Liver (tissue), 9 donors: ENCODE results near the gene NBAS. TPM values are rescaled to one million over a fixed set of nuclear protein-coding genes. Genes with fewer than 3 reads are reported as not detected.

Experiments
- DNase-seq: peaks from one replicate; pipeline ENCODE4 v3.0.0-alpha.2; 2017; ENCODE audit warnings: low spot score
- H3K27ac ChIP-seq, 2 donors: one replicate each; pipeline ENCODE4 v1.7.0; 2013; ENCODE audit warnings: inconsistent platforms in 2 of 2, low read length in 2 of 2, control low read depth in 1 of 2, low read depth in 1 of 2, mild to moderate bottlenecking in 1 of 2
- H3K27me3 ChIP-seq, 4 donors: one replicate each; pipeline versions ENCODE4 v1.6.1 to v1.7.0; 2013; ENCODE audit warnings: low read length in 3 of 4, inconsistent platforms in 1 of 4, mild to moderate bottlenecking in 1 of 4, moderate library complexity in 1 of 4; ENCODE audit not compliant: control insufficient read depth in 4 of 4, insufficient read depth in 4 of 4
- H3K36me3 ChIP-seq, 4 donors: one replicate each; pipeline versions ENCODE4 v1.6.1 to v1.7.0; 2013; ENCODE audit warnings: low read length in 3 of 4, mild to moderate bottlenecking in 3 of 4, low read depth in 1 of 4, moderate library complexity in 1 of 4; ENCODE audit not compliant: control insufficient read depth in 4 of 4, insufficient read depth in 3 of 4
- H3K4me1 ChIP-seq, 4 donors: one replicate each; pipeline versions ENCODE4 v1.6.1 to v1.7.0; 2013; ENCODE audit warnings: low read length in 3 of 4, mild to moderate bottlenecking in 3 of 4, moderate library complexity in 1 of 4; ENCODE audit not compliant: control insufficient read depth in 4 of 4, insufficient read depth in 4 of 4
- H3K4me3 ChIP-seq, 3 donors: one replicate each; pipeline versions ENCODE4 v1.6.1 to v1.7.0; 2013; ENCODE audit warnings: low read length in 3 of 3, control low read depth in 1 of 3, low read depth in 1 of 3, mild to moderate bottlenecking in 1 of 3
- H3K9ac ChIP-seq, 2 donors: one replicate each; pipeline ENCODE4 v1.7.0; 2013; ENCODE audit warnings: low read length in 2 of 2, mild to moderate bottlenecking in 2 of 2, moderate library complexity in 2 of 2, control low read depth in 1 of 2, low read depth in 1 of 2
- H3K9me3 ChIP-seq, 4 donors: one replicate each; pipeline versions ENCODE4 v1.6.1 to v1.7.0; 2013; ENCODE audit warnings: low read length in 3 of 4; ENCODE audit not compliant: control insufficient read depth in 4 of 4
- FOXA1 ChIP-seq: IDR thresholded peaks from 2 replicates; pipeline ENCODE4 v1.6.1; 2016; ENCODE audit warnings: antibody characterized with exemption
- FOXA2 ChIP-seq: IDR thresholded peaks from 2 replicates; pipeline ENCODE4 v1.6.1; 2016; ENCODE audit warnings: antibody characterized with exemption
- GABPA ChIP-seq, 2 donors: IDR thresholded peaks in 1 of 2; conservative IDR thresholded peaks in 1 of 2; 2 replicates each; pipeline ENCODE4 v1.6.1; 2016; ENCODE audit warnings: antibody characterized with exemption in 2 of 2, mild to moderate bottlenecking in 1 of 2, moderate library complexity in 1 of 2
- HNF4A ChIP-seq, 2 donors: conservative IDR thresholded peaks; 2 replicates each; pipeline ENCODE4 v1.6.1; 2016; ENCODE audit warnings: antibody characterized with exemption in 2 of 2, mild to moderate bottlenecking in 2 of 2
- HNF4G ChIP-seq: IDR thresholded peaks from 2 replicates; pipeline ENCODE4 v1.6.1; 2016; ENCODE audit warnings: antibody characterized with exemption
- JUND ChIP-seq, 2 donors: IDR thresholded peaks; 2 replicates each; pipeline ENCODE4 v1.6.1; 2016; ENCODE audit warnings: antibody characterized with exemption in 2 of 2
- NR2F2 ChIP-seq: IDR thresholded peaks from 2 replicates; pipeline ENCODE4 v1.6.1; 2016; ENCODE audit warnings: antibody characterized with exemption
- RAD21 ChIP-seq, 2 donors: IDR thresholded peaks; 2 replicates each; pipeline ENCODE4 v1.6.1; 2016; ENCODE audit warnings: antibody characterized with exemption in 2 of 2, mild to moderate bottlenecking in 2 of 2
- RXRA ChIP-seq, 2 donors: IDR thresholded peaks; 2 replicates each; pipeline ENCODE4 v1.6.1; 2017 to 2018; ENCODE audit warnings: antibody characterized with exemption in 2 of 2, mild to moderate bottlenecking in 1 of 2
- SP1 ChIP-seq: IDR thresholded peaks from 2 replicates; pipeline ENCODE4 v1.6.1; 2018; ENCODE audit warnings: antibody characterized with exemption, mild to moderate bottlenecking
- TAF1 ChIP-seq: conservative IDR thresholded peaks from 2 replicates; pipeline ENCODE4 v1.6.1; 2016; ENCODE audit warnings: antibody characterized with exemption, mild to moderate bottlenecking
- YY1 ChIP-seq: IDR thresholded peaks from 2 replicates; pipeline ENCODE4 v1.6.1; 2016; ENCODE audit warnings: antibody characterized with exemption, mild to moderate bottlenecking
- WGBS: extraction: QIAGEN DNeasy Blood & Tissue Kit; methylation state at CpG from one replicate; pipeline ENCODE4 v1.1.7; 2013; 5-methylcytosine and 5-hydroxymethylcytosine counted together
- polyA plus RNA-seq, 2 donors: library from polyadenylated mRNA; stranded (reverse) in 1 of 2; unstranded in 1 of 2; fragments of 200-250 nt in 1 of 2; fragments of >200 nt in 1 of 2; fragmentation: Nextera tagmentation in 1 of 2; extraction: Ambion mirVana in 1 of 2; gene quantifications; one replicate each; pipeline versions ENCODE4 v1.2.1 to v1.2.3, GENCODE V29; 2013 to 2015
- total RNA-seq, 2 donors: library from RNA; depleted of rRNA; stranded (reverse); fragments of >200 nt; gene quantifications; one replicate each; pipeline ENCODE4 v1.2.3, GENCODE V29; 2014
- TF ChIP-seq, protein P1 (sequence below): IDR thresholded peaks from 2 replicates; pipeline ENCODE4 v1.6.1; 2016; ENCODE audit warnings: antibody characterized with exemption
- TF ChIP-seq, protein P2 (sequence below): IDR thresholded peaks from 2 replicates; pipeline ENCODE4 v1.6.1; 2016; ENCODE audit warnings: antibody characterized with exemption
- TF ChIP-seq, protein P3 (sequence below): IDR thresholded peaks from 2 replicates; pipeline ENCODE4 v1.6.1; 2016; ENCODE audit warnings: antibody characterized with exemption, mild to moderate bottlenecking
- TF ChIP-seq, protein P4 (sequence below): IDR thresholded peaks from 2 replicates; pipeline ENCODE4 v1.6.1; 2016; ENCODE audit warnings: antibody characterized with exemption
- TF ChIP-seq, protein P5 (sequence below): fragments of 150-350 bp; IDR thresholded peaks from 2 replicates; pipeline ENCODE4 v1.5.1; 2017; ENCODE audit warnings: improper control_type of control experiment, low read depth, low read length; ENCODE audit not compliant: missing input control
- donor health status: healthy.
- donor health status: healthy.
- donor health status: healthy.
- donor health status: healthy.
- donor health status: healthy.

Gene NBAS
- total and polyA plus RNA-seq, 4 donors = 10.5 to 40.0 (median 18.9) TPM

DNA sequence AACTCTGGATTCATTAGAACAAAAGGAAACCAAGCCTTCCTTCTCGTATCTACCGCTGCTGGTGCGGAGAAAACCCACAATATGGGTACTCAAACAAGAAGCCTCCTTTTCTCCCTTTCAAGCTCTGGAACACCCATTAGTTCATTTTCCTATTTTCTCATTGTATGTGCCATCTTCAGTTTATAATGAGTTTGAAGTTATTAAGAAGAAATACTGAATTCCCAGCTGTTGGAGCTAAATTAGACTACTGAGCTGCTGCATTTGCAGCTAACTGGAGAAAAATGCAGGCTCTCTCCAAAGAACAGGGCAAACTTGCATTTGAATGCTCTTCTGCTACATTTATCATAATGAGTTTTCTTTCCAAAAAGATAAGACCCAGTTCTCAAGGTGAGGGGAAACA is 398.5 kb downstream of the NBAS start:
- TF ChIP-seq, protein P1, sequence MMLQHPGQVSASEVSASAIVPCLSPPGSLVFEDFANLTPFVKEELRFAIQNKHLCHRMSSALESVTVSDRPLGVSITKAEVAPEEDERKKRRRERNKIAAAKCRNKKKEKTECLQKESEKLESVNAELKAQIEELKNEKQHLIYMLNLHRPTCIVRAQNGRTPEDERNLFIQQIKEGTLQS = no peak
- TF ChIP-seq HNF4G (no peak), YY1 (no peak), FOXA1 (no peak), FOXA2 (no peak), RXRA (IDR thresholded peaks at IDR 0.05) (no peak), JUND (IDR thresholded peaks at IDR 0.05) (no peak), TAF1 (no peak)
- TF ChIP-seq, protein P2, sequence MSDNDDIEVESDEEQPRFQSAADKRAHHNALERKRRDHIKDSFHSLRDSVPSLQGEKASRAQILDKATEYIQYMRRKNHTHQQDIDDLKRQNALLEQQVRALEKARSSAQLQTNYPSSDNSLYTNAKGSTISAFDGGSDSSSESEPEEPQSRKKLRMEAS = no peak
- TF ChIP-seq, protein P3, sequence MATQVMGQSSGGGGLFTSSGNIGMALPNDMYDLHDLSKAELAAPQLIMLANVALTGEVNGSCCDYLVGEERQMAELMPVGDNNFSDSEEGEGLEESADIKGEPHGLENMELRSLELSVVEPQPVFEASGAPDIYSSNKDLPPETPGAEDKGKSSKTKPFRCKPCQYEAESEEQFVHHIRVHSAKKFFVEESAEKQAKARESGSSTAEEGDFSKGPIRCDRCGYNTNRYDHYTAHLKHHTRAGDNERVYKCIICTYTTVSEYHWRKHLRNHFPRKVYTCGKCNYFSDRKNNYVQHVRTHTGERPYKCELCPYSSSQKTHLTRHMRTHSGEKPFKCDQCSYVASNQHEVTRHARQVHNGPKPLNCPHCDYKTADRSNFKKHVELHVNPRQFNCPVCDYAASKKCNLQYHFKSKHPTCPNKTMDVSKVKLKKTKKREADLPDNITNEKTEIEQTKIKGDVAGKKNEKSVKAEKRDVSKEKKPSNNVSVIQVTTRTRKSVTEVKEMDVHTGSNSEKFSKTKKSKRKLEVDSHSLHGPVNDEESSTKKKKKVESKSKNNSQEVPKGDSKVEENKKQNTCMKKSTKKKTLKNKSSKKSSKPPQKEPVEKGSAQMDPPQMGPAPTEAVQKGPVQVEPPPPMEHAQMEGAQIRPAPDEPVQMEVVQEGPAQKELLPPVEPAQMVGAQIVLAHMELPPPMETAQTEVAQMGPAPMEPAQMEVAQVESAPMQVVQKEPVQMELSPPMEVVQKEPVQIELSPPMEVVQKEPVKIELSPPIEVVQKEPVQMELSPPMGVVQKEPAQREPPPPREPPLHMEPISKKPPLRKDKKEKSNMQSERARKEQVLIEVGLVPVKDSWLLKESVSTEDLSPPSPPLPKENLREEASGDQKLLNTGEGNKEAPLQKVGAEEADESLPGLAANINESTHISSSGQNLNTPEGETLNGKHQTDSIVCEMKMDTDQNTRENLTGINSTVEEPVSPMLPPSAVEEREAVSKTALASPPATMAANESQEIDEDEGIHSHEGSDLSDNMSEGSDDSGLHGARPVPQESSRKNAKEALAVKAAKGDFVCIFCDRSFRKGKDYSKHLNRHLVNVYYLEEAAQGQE = no peak
- TF ChIP-seq, protein P4, sequence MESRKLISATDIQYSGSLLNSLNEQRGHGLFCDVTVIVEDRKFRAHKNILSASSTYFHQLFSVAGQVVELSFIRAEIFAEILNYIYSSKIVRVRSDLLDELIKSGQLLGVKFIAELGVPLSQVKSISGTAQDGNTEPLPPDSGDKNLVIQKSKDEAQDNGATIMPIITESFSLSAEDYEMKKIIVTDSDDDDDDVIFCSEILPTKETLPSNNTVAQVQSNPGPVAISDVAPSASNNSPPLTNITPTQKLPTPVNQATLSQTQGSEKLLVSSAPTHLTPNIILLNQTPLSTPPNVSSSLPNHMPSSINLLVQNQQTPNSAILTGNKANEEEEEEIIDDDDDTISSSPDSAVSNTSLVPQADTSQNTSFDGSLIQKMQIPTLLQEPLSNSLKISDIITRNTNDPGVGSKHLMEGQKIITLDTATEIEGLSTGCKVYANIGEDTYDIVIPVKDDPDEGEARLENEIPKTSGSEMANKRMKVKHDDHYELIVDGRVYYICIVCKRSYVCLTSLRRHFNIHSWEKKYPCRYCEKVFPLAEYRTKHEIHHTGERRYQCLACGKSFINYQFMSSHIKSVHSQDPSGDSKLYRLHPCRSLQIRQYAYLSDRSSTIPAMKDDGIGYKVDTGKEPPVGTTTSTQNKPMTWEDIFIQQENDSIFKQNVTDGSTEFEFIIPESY = no peak
- Histone ChIP-seq H3K27ac (no peak overlapping the region), H3K9ac (no peak overlapping the region), H3K36me3 (peaks cover 0 to 7% (median 3%) of the 10 kb centered on the region in 4 donors), H3K4me3 (no peak overlapping the region), H3K4me1 (no peaks in the 10 kb centered on the region), H3K27me3 (no peaks in the 10 kb centered on the region), H3K9me3 (no peaks in the 10 kb centered on the region)
- 95% methylated on average over 3 of the region's 3 CpGs for WGBS
- no peak for DNase-seq

DNA sequence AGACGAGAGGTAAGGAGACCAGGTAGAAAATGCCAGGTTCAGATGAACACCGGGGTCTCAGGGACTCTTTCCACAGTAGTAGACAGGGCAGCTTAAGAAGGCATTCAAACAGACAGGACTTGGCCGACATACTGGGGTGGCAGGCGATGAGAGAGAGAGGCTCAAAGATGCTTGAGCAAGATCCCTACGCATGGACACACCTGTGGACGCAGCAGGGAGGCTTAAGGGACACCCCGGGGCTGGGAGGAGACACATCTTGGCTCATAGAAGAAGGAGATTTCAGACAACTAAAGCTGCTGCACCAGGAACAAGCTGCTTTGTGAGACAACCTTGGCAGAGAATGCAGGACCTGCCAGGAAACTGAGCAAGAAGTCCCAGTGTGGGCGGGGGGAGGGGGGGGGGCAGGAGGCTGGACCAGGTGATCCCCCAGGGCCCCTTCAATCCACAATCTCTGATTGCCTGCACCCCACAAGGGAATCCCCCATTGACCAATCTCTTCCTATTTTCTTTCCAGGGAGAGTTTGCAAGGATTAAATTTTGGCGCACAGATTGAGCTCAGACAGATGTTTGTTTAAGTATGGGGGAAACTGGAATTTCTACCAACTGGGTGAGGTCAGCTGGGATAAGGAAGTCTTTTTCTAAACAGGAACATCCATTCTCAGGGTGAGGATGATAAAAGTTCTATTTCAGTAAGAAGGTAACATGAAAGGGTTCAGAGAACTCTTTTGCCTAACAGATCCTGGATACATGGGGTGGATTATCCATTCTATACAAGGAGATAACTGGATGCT is 400.7 kb downstream of the NBAS start:
- no peak for DNase-seq
- no peak overlapping the region for H3K9ac ChIP-seq
- no peaks in the 10 kb centered on the region for H3K36me3 ChIP-seq
- no peaks in the 10 kb centered on the region for H3K9me3 ChIP-seq
- 72% methylated on average over 9 of the region's 9 CpGs for WGBS
- no peaks in the 10 kb centered on the region for H3K4me1 ChIP-seq
- no peak overlapping the region for H3K27ac ChIP-seq
- no peaks in the 10 kb centered on the region for H3K27me3 ChIP-seq
- H3K4me3 ChIP-seq = no peak overlapping the region
- no peak for TF ChIP-seq JUND (IDR thresholded peaks at IDR 0.05)
- no peak for TF ChIP-seq FOXA2
- TF ChIP-seq HNF4G = no peak
- TF ChIP-seq HNF4A (conservative IDR thresholded peaks at IDR 0.05) = no peak
- TF ChIP-seq, protein P1 = no peak
- no peak for TF ChIP-seq FOXA1
- TF ChIP-seq SP1 = no peak
- TF ChIP-seq RAD21 (IDR thresholded peaks at IDR 0.05) = no peak
- TF ChIP-seq, protein P5, sequence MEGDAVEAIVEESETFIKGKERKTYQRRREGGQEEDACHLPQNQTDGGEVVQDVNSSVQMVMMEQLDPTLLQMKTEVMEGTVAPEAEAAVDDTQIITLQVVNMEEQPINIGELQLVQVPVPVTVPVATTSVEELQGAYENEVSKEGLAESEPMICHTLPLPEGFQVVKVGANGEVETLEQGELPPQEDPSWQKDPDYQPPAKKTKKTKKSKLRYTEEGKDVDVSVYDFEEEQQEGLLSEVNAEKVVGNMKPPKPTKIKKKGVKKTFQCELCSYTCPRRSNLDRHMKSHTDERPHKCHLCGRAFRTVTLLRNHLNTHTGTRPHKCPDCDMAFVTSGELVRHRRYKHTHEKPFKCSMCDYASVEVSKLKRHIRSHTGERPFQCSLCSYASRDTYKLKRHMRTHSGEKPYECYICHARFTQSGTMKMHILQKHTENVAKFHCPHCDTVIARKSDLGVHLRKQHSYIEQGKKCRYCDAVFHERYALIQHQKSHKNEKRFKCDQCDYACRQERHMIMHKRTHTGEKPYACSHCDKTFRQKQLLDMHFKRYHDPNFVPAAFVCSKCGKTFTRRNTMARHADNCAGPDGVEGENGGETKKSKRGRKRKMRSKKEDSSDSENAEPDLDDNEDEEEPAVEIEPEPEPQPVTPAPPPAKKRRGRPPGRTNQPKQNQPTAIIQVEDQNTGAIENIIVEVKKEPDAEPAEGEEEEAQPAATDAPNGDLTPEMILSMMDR = no peak
- TF ChIP-seq NR2F2 = no peak
- TF ChIP-seq, protein P4 = no peak
- TF ChIP-seq GABPA (IDR thresholded peaks at IDR 0.05 in 1 of 2, conservative IDR thresholded peaks at IDR 0.05 in 1 of 2) = no peak
- no peak for TF ChIP-seq TAF1
